ENCODE data around the gene SCD5.

DNA sequence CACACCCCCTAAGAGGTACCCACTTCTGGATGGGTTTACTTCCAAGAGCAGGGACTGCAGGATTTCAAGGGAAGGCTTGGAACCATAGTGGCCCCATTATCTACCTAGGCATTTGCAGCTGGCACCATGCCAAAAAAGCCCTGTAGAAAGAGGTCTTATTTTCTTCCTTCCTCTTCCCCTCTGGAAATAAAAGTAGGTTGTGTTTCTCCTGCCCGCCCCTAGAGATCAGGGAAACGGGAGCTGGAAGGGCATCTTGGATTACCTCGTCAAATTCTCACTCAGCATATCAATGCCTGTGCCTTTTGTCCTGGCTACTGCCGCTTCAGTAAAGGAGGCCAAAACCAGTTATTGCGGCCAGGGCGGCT, 1.6 kb downstream of the SCD5 start:
- TF ChIP-seq SP1 (IDR thresholded peaks at IDR 0.05): no peak
- TF ChIP-seq ELF4 (IDR thresholded peaks at IDR 0.05): no peak
- no peak for TF ChIP-seq FOXM1 (IDR thresholded peaks at IDR 0.05; ENCODE audit: borderline replicate concordance)
- TF ChIP-seq FOXK2 (IDR thresholded peaks at IDR 0.05): no peak
- no peak for TF ChIP-seq SUZ12 (IDR thresholded peaks at IDR 0.05)
- TF ChIP-seq HDGF (IDR thresholded peaks at IDR 0.05; ENCODE audit: borderline replicate concordance): no peak
